ENCODE results near the gene MITD1.
"Not testable (repeated sequence)": the region's sequence is repeated elsewhere in the genome, so short reads cannot be mapped to it uniquely, and the experiment has no call there.

The MITD1 gene

DNA sequence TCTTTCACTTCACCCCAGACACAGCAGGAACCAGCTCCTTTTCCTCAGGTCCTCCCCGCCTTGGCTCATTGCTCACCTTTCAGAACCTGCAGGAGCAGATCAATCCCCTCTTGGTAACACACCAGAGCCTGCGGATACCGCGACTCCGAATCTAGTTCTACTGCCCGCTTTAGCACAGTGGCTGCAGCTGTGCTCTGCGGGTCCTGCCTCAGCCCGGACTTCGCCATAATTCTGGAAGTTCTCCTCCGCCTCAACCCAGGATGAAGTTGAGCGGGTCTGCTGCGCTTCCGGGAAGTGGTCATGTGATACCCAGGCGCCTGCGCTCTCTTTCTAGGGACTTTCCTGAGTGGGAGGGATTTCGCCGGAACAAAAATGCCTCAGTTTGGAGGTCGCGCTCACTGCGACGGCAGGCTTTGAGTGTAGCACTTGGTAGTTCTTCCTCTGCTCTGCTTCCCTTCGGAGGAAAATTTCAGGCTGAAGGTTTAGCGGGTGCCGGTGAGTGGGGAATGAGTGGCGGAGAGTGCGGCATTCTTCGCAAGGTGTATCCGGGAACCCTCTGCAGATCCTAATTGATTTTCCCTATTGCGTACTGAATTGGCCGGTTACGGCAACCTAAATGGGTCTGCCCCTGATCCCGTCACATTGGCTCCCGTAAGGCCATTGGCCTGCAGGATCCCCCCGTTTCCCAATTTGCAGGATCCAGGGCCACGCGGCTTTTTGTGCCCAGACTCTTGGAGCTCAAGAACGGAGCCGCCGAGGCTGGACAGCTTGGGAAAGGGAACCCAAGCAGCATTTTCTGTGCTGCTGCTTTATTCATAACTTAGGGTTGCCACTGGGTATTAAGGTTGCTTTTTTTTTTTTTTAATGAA lies at the start of gene MITD1, which contains the start of gene MRPL30:
MITD1 (minus strand) TSS at position 304 of the 869 bp plus-strand sequence; CDS start at position 227, 77 bp downstream.
MRPL30 (plus strand) TSS at position 430 of the 869 bp plus-strand sequence. CDS start 5,020 bp downstream, outside the sequence.
- H3K4me3 Mint-ChIP-seq, result peak within 1 kb of the TSS; percentile 97
- intact Hi-C loops (cut with micrococcal nuclease), result loop anchor here (2.0 to 10.0 kb wide), 4 partner anchors 26 to 574 kb away; partner anchors contain the start of genes C2orf15, COA5, LIPT1 and REV1
- peaks cover 34% of the 10 kb centered on the region for H3K4me1 Mint-ChIP-seq (ENCODE audit: low read depth)
- H3K27ac Mint-ChIP-seq, result peak within 1 kb of the TSS; percentile 88
- no peaks in the 10 kb centered on the region for H3K27me3 Mint-ChIP-seq
- H3K9me3 Mint-ChIP-seq, result no peaks in the 10 kb centered on the region
- peaks cover 38% of the 10 kb centered on the region for H3K36me3 Mint-ChIP-seq (ENCODE audit: low read depth)

DNA sequence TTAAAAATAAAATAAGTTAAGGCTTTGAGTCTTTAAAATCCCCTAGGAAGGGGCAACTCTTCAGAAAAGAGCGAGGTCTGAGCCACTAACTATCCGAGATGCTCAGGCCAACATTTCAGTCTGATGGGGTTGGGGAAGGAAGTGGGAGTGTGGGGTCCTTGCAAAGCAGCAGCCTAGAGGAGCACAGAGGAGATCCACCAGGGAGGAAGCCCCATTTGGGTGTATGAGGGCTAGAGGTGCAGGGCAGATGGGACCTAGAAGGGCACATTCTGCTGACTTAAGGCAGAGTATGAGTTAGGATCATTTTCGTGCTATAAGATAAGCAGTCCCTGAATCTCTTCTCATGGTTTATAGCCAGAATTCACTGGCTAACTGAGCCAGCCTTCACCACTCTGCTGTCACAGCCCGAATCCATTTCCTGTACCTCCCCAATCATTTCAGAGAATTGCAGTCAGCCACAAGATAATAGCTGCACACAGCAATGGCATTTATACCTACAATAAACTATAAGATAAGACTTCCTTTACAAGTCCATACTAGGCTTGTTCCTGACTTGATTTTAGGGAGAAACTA lies 37.2 kb upstream of the MITD1 start:
- Mint-ChIP-seq H3K9me3 (no peaks in the 10 kb centered on the region), H3K27me3 (no peaks in the 10 kb centered on the region), H3K27ac (no peak overlapping the region), H3K36me3 (ENCODE audit: low read depth) (no peaks in the 10 kb centered on the region), H3K4me3 (no peak overlapping the region), H3K4me1 (ENCODE audit: low read depth) (no peaks in the 10 kb centered on the region)
- intact Hi-C loops (cut with micrococcal nuclease), result no loop called here

DNA sequence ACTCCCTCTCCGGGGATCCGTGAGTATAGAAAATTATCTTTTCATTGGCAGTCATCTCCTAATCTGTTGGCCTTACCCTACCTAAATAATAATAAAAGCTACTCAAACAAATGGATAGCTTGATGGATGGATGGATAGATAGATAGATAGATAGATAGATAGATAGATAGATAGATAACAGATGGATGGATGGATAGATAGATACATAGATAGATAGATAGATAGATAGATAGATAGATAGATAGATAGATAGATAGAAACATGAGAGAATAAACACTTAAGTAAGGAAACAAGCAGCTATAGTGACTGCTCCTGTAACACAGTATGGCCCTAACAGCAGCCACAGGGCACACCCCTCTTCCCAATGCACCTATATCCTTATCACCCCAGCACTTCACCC lies 35.2 kb upstream of the MITD1 start:
- Mint-ChIP-seq H3K9me3 (no peaks in the 10 kb centered on the region), H3K36me3 (ENCODE audit: low read depth) (no peaks in the 10 kb centered on the region), H3K27me3 (no peaks in the 10 kb centered on the region), H3K4me1 (ENCODE audit: low read depth) (no peaks in the 10 kb centered on the region), H3K4me3 (no peak overlapping the region), H3K27ac (no peak overlapping the region)
- intact Hi-C loops (cut with micrococcal nuclease), result no loop called here

DNA sequence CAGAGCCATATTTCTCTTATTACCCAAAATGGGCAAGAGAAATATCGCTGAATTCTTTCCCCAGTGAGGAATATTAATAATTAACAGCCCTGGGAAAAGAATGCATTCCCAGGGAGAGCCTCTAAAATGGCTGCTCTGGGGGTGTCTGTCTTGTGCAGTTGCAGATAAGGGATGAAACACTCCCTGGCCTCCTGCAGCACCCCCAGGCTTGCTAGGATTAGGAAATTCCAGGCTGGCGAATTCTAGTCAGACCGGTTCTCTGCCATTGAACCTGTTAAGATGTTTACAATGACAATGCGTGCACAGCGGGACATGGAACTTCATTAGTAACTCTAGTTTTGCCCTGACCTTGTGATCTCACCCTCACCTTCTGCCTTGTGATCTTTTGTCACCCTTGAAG lies 24.6 kb upstream of the MITD1 start:
- H3K27me3 Mint-ChIP-seq, result no peaks in the 10 kb centered on the region
- H3K4me3 Mint-ChIP-seq, result no peak overlapping the region
- peaks cover 32% of the 10 kb centered on the region for H3K9me3 Mint-ChIP-seq
- H3K36me3 Mint-ChIP-seq (ENCODE audit: low read depth), result peaks cover 9% of the 10 kb centered on the region
- intact Hi-C loops (cut with micrococcal nuclease), result no loop called here
- no peaks in the 10 kb centered on the region for H3K4me1 Mint-ChIP-seq (ENCODE audit: low read depth)
- H3K27ac Mint-ChIP-seq, result no peak overlapping the region

DNA sequence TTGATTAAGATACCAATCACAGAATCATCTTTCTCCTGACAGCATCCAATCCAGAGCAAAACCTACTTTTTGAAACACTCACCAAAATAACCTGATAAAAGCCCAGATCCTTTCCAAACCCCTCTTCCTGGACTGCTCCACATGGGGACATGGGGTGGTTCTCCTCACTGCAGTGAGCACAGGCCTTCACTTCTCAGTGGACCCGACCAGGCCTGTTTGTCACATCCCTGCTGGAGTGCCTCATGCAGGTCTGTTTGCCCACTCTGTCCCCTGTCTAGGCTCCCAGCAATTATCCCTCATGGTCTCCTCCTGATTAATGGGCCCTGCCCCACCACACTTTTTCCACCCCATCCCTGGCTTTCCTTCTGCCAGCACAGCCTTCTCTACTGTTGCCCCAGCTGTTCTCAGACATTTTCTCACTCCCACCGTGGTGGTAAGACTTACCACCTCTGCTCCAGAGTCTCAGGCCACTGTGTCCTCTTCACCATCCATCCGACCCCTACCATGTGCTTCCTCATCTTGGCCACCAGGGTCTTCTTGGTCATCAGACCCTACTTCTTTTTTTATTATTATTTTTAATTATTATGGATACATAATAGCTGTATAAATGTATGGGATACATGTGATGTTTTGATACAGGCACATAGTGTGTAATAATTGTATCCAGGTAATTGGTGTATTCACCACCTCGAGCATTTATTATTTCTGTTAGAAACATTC lies 21.3 kb upstream of the MITD1 start:
- H3K27me3 Mint-ChIP-seq, result no peaks in the 10 kb centered on the region
- H3K36me3 Mint-ChIP-seq (ENCODE audit: low read depth), result peaks cover 23% of the 10 kb centered on the region
- H3K4me3 Mint-ChIP-seq, result no peak overlapping the region
- H3K27ac Mint-ChIP-seq, result no peak overlapping the region
- peaks cover 18% of the 10 kb centered on the region for H3K9me3 Mint-ChIP-seq
- intact Hi-C loops (cut with micrococcal nuclease), result no loop called here
- no peaks in the 10 kb centered on the region for H3K4me1 Mint-ChIP-seq (ENCODE audit: low read depth)

DNA sequence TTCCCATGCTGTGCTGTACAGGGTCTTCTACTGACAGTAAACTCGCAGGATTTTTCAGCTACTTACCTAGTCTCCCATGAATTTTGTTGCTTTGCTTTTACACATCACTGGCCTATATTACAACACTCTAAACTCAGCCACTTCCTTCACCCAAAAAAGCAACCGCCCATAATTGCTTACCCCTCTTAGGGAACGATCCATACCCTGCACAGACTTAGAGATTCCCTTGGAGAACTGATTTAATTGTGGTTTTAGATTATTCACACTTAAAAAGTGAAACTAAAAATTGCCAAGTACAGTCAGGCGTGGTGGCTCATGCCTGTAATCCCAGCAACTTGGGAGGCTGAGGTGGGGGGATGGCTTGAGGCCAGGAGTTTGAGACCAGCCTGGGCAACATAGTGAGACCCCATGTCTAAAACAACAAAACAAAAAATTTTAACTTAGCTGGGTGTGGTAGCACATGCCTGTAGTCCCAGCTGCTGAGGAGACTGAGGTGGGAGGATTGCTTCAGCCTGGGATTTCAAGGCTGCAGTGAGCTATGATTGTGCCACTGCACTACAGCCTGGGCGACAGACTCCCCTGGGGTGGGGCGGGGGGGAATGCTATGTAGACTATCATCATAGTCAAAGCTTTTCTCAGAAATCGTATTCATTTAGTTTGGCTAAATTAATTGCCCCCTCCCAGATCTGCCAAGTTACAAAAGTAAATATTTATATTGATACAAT lies 19.4 kb upstream of the MITD1 start:
- Mint-ChIP-seq H3K4me1 (ENCODE audit: low read depth) (no peaks in the 10 kb centered on the region), H3K9me3 (no peaks in the 10 kb centered on the region), H3K36me3 (ENCODE audit: low read depth) (peaks cover 42% of the 10 kb centered on the region), H3K27ac (no peak overlapping the region), H3K27me3 (no peaks in the 10 kb centered on the region), H3K4me3 (no peak overlapping the region)
- intact Hi-C loops (cut with micrococcal nuclease), result no loop called here

DNA sequence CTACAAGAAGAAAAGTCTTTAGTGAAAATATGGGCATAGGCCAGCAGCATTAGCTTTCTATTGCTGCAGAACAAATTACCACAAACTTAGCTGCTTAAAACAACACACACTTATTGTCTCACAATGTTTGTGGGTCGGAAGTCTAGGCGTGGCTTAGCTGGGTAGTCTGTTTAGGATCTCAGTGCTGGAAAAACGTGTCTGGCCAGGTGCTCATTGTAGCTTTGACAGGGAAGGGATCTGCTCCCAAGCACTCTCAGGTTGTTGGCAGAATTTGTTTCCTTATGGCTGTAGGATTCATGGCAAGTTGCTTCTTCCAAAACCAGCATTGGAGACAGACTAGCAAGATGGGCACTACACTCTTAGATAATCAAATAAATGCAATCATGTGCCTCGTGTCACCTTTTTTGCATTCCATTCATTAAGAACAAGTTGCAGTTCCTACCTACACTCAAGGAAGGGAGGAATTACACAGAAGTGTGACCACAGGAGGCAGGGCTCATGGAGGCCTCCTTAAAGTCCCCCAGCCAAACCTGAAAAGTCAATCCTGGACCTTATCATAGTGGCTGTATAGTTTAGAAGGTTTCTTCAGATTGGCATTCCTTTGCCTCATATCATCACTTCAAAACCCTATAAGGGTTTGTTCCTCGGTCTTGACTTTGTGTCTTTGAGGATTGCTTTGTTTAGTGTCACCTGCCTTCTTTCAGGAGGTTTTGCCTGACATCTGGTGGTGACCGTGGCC lies 17.4 kb upstream of the MITD1 start:
- no peak overlapping the region for H3K4me3 Mint-ChIP-seq
- no peak overlapping the region for H3K27ac Mint-ChIP-seq
- H3K4me1 Mint-ChIP-seq (ENCODE audit: low read depth), result no peaks in the 10 kb centered on the region
- H3K27me3 Mint-ChIP-seq, result no peaks in the 10 kb centered on the region
- intact Hi-C loops (cut with micrococcal nuclease), result no loop called here
- H3K9me3 Mint-ChIP-seq, result no peaks in the 10 kb centered on the region
- peaks cover 51% of the 10 kb centered on the region for H3K36me3 Mint-ChIP-seq (ENCODE audit: low read depth)

DNA sequence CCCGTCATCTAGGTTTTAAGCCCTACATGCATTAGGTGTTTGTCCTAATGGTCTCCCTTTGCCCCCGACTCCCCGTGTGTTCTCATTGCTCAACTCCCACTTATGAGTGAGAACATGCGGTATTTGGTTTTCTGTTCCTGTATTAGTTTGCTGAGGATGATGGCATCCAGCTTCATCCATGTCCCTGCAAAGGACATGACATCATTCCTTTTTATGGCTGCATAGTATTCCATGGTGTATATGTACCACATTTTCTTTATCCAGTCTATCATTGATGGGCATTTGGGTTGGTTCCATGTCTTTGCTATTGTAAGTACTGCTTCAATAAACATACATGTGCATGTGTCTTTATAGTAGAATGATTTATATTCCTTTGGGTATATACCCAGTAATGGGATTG lies 11.5 kb upstream of the MITD1 start:
- intact Hi-C loops (cut with micrococcal nuclease); H3K4me3 Mint-ChIP-seq; H3K9me3 Mint-ChIP-seq; H3K27me3 Mint-ChIP-seq; H3K27ac Mint-ChIP-seq; H3K4me1 Mint-ChIP-seq (ENCODE audit: low read depth): not testable (repeated sequence)
- H3K36me3 Mint-ChIP-seq (ENCODE audit: low read depth), result peaks cover 89% of the 10 kb centered on the region

DNA sequence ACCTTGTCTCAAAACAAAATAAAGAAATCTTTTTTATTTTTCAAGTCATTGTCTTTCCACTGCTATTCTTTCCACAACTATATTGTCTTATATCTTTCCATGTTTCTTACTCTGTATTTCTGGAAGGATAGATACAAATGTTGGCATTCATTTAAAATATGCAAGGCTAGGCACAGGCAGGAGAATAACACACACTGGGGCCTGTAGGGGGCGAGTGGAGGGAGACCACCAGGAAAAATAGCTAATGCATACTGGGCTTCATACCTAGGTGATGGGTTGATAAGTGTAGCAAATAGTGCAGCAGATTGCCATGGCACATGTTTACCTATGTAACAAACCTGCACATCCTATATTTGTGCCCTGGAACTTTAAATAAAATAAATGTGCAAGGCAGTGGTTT lies 9.7 kb upstream of the MITD1 start:
- intact Hi-C loops (cut with micrococcal nuclease), result no loop called here
- H3K4me3 Mint-ChIP-seq, result no peak overlapping the region
- H3K4me1 Mint-ChIP-seq (ENCODE audit: low read depth), result no peaks in the 10 kb centered on the region
- no peaks in the 10 kb centered on the region for H3K27me3 Mint-ChIP-seq
- H3K27ac Mint-ChIP-seq, result no peak overlapping the region
- H3K36me3 Mint-ChIP-seq (ENCODE audit: low read depth), result peaks cover 77% of the 10 kb centered on the region
- no peaks in the 10 kb centered on the region for H3K9me3 Mint-ChIP-seq

DNA sequence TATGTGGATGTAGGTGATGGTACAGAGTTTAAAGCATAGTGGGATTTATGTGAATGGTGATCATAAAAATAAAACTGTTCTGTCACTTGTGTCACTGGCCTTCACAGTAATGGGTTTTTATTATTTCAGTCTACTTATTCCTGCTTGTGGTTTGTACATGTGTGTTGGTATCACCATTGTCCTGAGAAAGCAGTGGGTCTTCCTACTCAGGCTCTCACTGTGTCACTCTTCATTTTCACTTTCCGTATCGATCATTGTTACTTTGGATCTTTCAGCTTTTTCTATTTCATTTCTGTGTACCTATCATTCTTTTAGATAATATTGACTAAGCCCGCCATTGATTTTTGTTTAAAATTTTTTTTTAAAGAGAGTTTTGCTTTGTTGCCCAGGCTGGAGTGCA lies 7.5 kb upstream of the MITD1 start:
- Mint-ChIP-seq H3K36me3 (ENCODE audit: low read depth) (peaks cover 65% of the 10 kb centered on the region), H3K4me3 (no peak overlapping the region), H3K27ac (no peak overlapping the region), H3K9me3 (no peaks in the 10 kb centered on the region), H3K27me3 (no peaks in the 10 kb centered on the region), H3K4me1 (ENCODE audit: low read depth) (no peaks in the 10 kb centered on the region)
- intact Hi-C loops (cut with micrococcal nuclease), result loop anchor here (10.0 kb wide), 1 partner anchor 306 kb away; the partner anchor contains the start of gene REV1

DNA sequence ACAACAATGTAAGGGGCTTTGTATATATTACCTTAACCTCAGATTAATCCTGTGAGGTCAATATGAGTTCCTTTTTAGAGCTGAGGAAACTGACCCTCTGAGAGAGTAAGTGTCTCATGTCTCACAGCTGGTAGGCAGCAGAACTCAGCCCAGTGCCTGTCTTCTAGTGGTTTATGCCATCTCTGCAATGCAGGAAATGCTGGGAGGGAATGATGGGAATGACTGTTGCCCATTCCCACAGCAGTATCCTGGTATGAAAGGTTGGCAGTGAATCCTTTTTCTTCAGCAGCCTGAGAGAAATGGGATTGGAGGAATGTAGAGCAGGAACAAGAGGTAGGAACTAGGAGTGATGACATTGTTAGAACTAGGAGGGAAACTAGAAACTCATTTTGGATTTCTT lies 6.2 kb upstream of the MITD1 start:
- peaks cover 7% of the 10 kb centered on the region for H3K4me1 Mint-ChIP-seq (ENCODE audit: low read depth)
- intact Hi-C loops (cut with micrococcal nuclease), result loop anchor here (10.0 kb wide), 1 partner anchor 308 kb away; the partner anchor contains the start of gene REV1

DNA sequence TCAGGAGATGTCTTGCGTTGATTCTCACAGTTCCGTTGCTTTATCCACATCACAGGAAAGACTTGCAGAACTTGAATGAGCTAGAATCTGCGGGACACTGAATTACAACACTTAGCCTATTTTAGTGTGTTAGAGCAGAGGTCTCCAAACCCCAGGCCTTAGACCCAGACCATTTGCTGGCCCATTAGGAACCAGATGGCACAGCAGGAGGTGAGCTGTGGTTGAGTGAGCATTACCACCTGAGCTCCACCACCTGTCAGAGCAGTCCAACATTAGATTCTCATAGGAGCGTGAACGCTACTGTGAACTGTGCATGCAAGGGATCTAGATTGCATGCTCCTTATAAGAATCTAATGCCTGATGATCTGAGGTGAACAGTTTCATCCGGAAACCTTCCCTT lies 4.0 kb upstream of the MITD1 start:
- Mint-ChIP-seq H3K27ac (no peak overlapping the region), H3K36me3 (ENCODE audit: low read depth) (peaks cover 42% of the 10 kb centered on the region), H3K9me3 (no peaks in the 10 kb centered on the region), H3K27me3 (no peaks in the 10 kb centered on the region), H3K4me1 (ENCODE audit: low read depth) (peaks cover 8% of the 10 kb centered on the region), H3K4me3 (no peak overlapping the region)
- intact Hi-C loops (cut with micrococcal nuclease), result loop anchor here (5.0 to 10.0 kb wide), 3 partner anchors 43 to 578 kb away; partner anchors contain the start of genes C2orf15, COA5, REV1 and UNC50

More for the DNA sequence above, 6.2 kb upstream of the MITD1 start:
- no peak overlapping the region for H3K4me3 Mint-ChIP-seq
- H3K27me3 Mint-ChIP-seq, result no peaks in the 10 kb centered on the region
- H3K9me3 Mint-ChIP-seq, result no peaks in the 10 kb centered on the region
- no peak overlapping the region for H3K27ac Mint-ChIP-seq
- H3K36me3 Mint-ChIP-seq (ENCODE audit: low read depth), result peaks cover 52% of the 10 kb centered on the region

DNA sequence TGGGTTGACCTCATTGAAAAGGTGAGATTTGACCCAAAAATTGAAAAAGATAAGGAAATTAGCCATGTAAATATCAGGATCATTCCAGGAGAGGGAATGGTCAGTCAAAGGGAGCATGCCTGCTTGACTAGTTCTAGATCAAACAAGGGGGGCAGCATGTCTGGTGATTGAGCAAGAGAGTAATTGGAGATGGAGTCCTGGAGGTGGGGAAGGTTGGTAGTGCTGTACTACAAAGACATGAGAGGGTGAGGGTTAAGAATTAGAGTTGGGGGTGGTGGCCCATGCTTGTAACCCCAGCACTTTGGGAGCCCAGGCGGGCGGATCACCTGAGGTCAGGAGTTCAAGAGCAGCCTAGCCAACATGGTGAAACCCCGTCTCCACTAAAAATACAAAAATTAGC lies 2.2 kb upstream of the MITD1 start:
- Mint-ChIP-seq H3K4me1 (ENCODE audit: low read depth) (peaks cover 26% of the 10 kb centered on the region), H3K9me3 (no peaks in the 10 kb centered on the region), H3K4me3 (no peak overlapping the region), H3K27ac (no peak overlapping the region), H3K36me3 (ENCODE audit: low read depth) (peaks cover 37% of the 10 kb centered on the region), H3K27me3 (no peaks in the 10 kb centered on the region)
- intact Hi-C loops (cut with micrococcal nuclease), result loop anchor here (5.0 to 10.0 kb wide), 3 partner anchors 41 to 576 kb away; partner anchors contain the start of genes C2orf15, COA5, REV1 and UNC50

All from dendritic cell treated with granulocyte-macrophage colony-stimulating factor and Interleukin-4, amounts not matched to agents 40 ng/mL and 50 ng/mL, for 4 days (primary cell).